OCI-LY7 (cell line): ENCODE results near the gene KCNIP4.

ENCODE experiments used
- CTCF ChIP-seq: fragments of 200-600 bp; sonication (generic); conservative IDR thresholded peaks from 2 replicates; pipeline ENCODE4 v1.5.1; 2014; ENCODE audit warnings: mild to moderate bottlenecking, antibody characterized with exemption, low read length, moderate library complexity, mixed read lengths
- EZH2phosphoT487 ChIP-seq: fragments of 200-600 bp; sonication (generic); IDR thresholded peaks from 2 replicates; pipeline ENCODE4 v1.6.1; 2018; ENCODE audit warnings: low read depth, borderline replicate concordance, mild to moderate bottlenecking, mixed run types, antibody characterized with exemption, low read length, moderate library complexity, mixed read lengths

GRCh38 chr4:21964762-21965319 lies 16.3 kb upstream of the KCNIP4 start:
- no peak for TF ChIP-seq CTCF
- TF ChIP-seq EZH2phosphoT487: no peak
